RWPE2 (cell line): ENCODE data around the gene ISYNA1.
A peak's percentile ranks its signal among the peaks of the same experiment; 100 is the strongest.

ENCODE experiments used
- ATAC-seq: fragments of 200-7000 bp; cut with Tn5 transposase; 3 replicates; pipeline ENCODE4 v1.9.1; 2021; ENCODE audit warnings: low read depth
- DNase-seq: peaks from one replicate; pipeline ENCODE4 v3.0.0-alpha.2; 2020; ENCODE audit warnings: low spot score
- H3K27ac ChIP-seq: fragments of 450-650 bp; 2 replicates; pipeline ENCODE4 v1.5.1; 2017; ENCODE audit warnings: mild to moderate bottlenecking; ENCODE audit not compliant: poor library complexity, severe bottlenecking
- H3K27me3 ChIP-seq: fragments of 250-450 bp; sonication (Bioruptor Pico); 2 replicates; pipeline ENCODE4 v1.5.1; 2021; ENCODE audit warnings: mild to moderate bottlenecking, moderate library complexity; ENCODE audit not compliant: insufficient read depth, poor library complexity, severe bottlenecking
- H3K36me3 ChIP-seq: fragments of 250-450 bp; sonication (Bioruptor Pico); 2 replicates; pipeline ENCODE4 v1.5.1; 2020; ENCODE audit warnings: low read depth, mild to moderate bottlenecking, moderate library complexity
- H3K4me1 ChIP-seq: fragments of 250-450 bp; sonication (Bioruptor Pico); 2 replicates; pipeline ENCODE4 v1.5.1; 2021; ENCODE audit warnings: mild to moderate bottlenecking, moderate library complexity; ENCODE audit not compliant: insufficient read depth, poor library complexity, severe bottlenecking
- H3K4me3 ChIP-seq: fragments of 250-450 bp; sonication (Bioruptor Pico); 2 replicates; pipeline ENCODE4 v1.5.1; 2021; ENCODE audit warnings: mild to moderate bottlenecking, moderate library complexity; ENCODE audit not compliant: severe bottlenecking
- H3K9me3 ChIP-seq: fragments of 250-450 bp; sonication (Bioruptor Pico); 2 replicates; pipeline ENCODE4 v1.5.1; 2021; ENCODE audit warnings: mild to moderate bottlenecking, moderate library complexity; ENCODE audit not compliant: severe bottlenecking
- TF ChIP-seq, protein P1 (sequence below): fragments of 450-650 bp; IDR thresholded peaks from one replicate; pipeline ENCODE4 v1.5.1; 2017; ENCODE audit warnings: mild to moderate bottlenecking, moderate library complexity; ENCODE audit not compliant: poor library complexity, severe bottlenecking

ISYNA1 gene

DNA sequence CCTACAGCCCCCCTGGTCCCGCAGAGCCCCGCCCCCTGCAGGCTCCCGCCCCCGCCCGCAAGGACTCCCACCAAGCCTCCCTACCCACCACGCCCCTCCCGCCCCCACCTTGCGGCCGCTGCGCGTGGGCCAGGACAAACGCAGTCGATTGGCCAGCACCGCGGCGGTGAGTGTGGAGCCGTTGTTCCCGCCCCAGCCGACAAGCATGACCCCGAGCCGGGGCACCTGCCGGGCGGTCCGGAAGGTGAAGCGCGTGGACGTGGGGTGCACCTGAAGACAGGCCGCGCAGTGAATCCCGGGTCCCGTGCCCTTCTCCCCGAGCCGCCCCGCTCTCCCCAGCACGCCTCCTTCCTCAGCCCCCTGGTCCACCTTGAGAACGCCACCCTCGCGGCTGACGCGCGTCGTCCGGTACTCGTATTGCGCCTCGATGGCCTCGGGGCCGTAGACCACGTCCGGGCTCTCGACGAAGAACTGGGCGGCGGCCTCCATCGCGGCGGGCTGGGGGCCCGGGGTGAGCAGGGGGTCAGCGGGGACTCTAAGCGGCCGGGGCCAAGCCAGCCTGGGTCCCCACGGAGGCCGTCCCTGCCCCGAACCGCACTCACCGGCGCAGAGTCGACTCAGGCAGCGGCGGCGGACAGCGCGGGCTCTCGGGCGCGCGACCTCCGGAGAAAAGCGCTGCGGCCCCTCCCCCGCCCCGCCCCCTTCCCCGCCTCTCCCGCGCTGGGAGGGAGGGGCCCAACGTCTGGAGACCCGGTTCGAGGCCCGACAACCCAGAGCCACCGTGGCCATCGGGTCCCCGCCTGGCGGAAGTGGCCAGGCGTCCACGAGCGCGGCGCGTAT is at the start of gene ISYNA1:
Gene ISYNA1 (minus strand): TSS at position 643 of the 840 bp plus-strand sequence. CDS start 154 bp downstream, at position 489.
- ATAC-seq = peak; percentile 26
- TF ChIP-seq, protein P1, sequence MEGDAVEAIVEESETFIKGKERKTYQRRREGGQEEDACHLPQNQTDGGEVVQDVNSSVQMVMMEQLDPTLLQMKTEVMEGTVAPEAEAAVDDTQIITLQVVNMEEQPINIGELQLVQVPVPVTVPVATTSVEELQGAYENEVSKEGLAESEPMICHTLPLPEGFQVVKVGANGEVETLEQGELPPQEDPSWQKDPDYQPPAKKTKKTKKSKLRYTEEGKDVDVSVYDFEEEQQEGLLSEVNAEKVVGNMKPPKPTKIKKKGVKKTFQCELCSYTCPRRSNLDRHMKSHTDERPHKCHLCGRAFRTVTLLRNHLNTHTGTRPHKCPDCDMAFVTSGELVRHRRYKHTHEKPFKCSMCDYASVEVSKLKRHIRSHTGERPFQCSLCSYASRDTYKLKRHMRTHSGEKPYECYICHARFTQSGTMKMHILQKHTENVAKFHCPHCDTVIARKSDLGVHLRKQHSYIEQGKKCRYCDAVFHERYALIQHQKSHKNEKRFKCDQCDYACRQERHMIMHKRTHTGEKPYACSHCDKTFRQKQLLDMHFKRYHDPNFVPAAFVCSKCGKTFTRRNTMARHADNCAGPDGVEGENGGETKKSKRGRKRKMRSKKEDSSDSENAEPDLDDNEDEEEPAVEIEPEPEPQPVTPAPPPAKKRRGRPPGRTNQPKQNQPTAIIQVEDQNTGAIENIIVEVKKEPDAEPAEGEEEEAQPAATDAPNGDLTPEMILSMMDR = no peak
- H3K27ac ChIP-seq = peak within 1 kb of the TSS; percentile 40
- H3K4me1 ChIP-seq = peaks cover 15% of the 10 kb centered on the region
- H3K4me3 ChIP-seq = peak within 1 kb of the TSS; percentile 45
- DNase-seq = no peak
- H3K36me3 ChIP-seq = peaks cover 1% of the 10 kb centered on the region
- H3K9me3 ChIP-seq = no peaks in the 10 kb centered on the region
- no peaks in the 10 kb centered on the region for H3K27me3 ChIP-seq

DNA sequence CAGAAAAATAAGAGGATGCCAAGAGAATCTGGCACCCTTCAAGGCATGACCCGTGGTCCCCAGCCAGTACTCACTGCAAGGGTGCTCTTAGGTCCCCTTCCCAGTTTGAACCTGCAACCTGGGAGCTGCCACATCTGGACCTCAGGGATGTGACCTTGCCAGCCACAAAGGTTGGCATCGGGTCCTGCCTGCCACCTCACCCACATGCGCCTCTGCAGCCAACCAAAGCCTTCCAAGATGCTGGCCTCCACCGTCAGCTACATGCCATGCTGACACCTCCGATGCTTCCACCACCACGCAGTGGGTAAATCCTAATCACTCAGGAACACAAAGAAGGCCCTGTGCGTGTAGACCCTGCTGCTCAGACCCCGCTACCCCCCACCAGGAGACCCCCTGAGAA is 48.8 kb upstream of the ISYNA1 start:
- ATAC-seq (no peak), DNase-seq (no peak)
- peak overlapping the region; percentile 58 for H3K27ac ChIP-seq

DNA sequence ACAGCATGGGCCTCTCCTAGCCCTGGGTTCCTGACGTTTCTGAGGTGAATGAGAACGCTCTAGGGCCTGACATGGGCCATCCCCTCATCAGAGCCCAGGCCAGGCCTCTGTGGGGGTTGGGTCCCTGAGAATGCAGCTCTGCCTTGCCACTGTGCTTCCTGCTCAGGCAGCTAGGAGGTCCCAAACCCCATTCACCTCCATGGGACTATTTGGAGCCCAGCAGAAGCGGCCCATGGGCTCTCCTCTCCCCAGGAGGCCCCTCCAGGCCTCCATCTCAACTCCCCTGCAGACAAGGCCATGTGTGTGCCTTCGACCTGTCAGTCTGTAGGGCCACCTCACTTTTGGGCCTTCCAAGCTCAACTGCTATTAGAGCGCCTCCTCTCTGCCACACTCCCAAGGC is 47.1 kb upstream of the ISYNA1 start:
- no peaks in the 10 kb centered on the region for H3K36me3 ChIP-seq
- no peak for ATAC-seq
- H3K4me1 ChIP-seq = peaks cover 39% of the 10 kb centered on the region
- no peak for DNase-seq
- H3K27ac ChIP-seq = peak overlapping the region; percentile 58
- TF ChIP-seq, protein P1 = no peak
- no peaks in the 10 kb centered on the region for H3K9me3 ChIP-seq
- no peak overlapping the region for H3K4me3 ChIP-seq
- no peaks in the 10 kb centered on the region for H3K27me3 ChIP-seq

More for the DNA sequence above, 48.8 kb upstream of the ISYNA1 start:
- Histone ChIP-seq H3K4me3 (no peak overlapping the region), H3K36me3 (no peaks in the 10 kb centered on the region), H3K9me3 (no peaks in the 10 kb centered on the region), H3K27me3 (no peaks in the 10 kb centered on the region), H3K4me1 (peaks cover 29% of the 10 kb centered on the region)
- TF ChIP-seq, protein P1 = no peak

DNA sequence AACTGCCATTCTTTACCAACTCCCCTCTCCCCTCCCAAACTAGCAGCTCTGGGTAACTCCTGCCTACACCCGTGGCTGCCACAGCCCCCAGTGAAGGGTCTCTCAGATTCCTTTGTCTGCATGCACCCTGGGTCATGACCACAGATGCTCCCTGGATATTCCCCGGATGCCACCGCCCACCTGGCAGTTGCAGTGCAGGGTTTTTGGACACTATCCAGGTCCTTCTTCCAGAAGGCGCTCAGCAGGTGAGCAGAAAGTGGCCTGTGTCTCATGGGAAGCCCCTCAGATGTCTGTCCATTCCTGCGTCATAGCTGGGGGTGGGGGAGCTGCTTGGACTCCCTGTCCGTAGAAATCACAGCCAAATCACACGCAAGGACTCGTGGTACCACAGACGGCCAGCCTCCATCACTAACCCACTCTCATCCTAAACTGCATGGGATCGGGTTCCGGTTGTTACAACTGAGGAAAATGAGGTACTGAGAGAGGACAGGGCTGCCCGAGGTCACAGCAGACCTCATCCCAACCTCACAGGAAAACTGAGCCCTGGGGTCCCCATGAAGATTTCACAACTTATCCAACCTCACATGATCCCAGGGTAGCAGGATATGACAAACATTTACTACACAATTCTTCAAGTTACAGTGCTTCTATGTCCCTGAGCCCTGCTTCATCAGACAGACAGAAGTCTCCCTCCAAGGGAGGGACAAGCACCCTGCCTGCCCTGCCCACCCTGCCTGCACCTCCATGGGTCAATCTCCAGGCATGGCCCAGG is 45.4 kb upstream of the ISYNA1 start:
- no peak for DNase-seq

More for the DNA sequence above, 45.4 kb upstream of the ISYNA1 start:
- H3K27ac ChIP-seq = peak overlapping the region; percentile 16
- H3K4me3 ChIP-seq = no peak overlapping the region
- ATAC-seq = no peak
- H3K36me3 ChIP-seq = no peaks in the 10 kb centered on the region
- H3K4me1 ChIP-seq = peaks cover 55% of the 10 kb centered on the region
- no peaks in the 10 kb centered on the region for H3K9me3 ChIP-seq
- H3K27me3 ChIP-seq = no peaks in the 10 kb centered on the region
- TF ChIP-seq, protein P1 = no peak
